ENCODE results near the gene RASEF.

RASEF gene

DNA sequence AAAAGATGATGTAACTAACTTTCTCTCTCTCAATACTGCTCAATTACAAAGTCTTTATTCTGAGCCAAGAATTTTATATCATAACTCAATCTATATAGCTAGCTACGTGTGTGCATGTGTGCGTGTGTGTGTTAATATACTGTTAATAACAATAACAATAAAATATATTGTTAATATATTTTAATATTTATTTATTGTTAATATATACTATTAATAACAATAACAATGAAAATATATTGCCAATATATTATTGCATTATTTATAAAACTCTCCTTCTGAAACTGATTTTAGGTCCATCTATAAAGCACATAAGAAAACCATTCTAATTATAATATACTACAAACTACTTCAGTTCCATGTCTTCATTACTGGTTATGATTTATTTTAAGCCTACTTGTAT is 60.6 kb downstream of the RASEF start:
- H3K4me3 ChIP-seq (ENCODE audit: control insufficient read depth, low read depth, low read length), result no peak overlapping the region
- TF ChIP-seq, protein P1, sequence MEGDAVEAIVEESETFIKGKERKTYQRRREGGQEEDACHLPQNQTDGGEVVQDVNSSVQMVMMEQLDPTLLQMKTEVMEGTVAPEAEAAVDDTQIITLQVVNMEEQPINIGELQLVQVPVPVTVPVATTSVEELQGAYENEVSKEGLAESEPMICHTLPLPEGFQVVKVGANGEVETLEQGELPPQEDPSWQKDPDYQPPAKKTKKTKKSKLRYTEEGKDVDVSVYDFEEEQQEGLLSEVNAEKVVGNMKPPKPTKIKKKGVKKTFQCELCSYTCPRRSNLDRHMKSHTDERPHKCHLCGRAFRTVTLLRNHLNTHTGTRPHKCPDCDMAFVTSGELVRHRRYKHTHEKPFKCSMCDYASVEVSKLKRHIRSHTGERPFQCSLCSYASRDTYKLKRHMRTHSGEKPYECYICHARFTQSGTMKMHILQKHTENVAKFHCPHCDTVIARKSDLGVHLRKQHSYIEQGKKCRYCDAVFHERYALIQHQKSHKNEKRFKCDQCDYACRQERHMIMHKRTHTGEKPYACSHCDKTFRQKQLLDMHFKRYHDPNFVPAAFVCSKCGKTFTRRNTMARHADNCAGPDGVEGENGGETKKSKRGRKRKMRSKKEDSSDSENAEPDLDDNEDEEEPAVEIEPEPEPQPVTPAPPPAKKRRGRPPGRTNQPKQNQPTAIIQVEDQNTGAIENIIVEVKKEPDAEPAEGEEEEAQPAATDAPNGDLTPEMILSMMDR (IDR thresholded peaks at IDR 0.05; ENCODE audit: control insufficient read depth, insufficient read depth, low read depth, low read length, missing control alignments), result no peak
- DNase-seq (ENCODE audit: low read depth), result no peak

DNA sequence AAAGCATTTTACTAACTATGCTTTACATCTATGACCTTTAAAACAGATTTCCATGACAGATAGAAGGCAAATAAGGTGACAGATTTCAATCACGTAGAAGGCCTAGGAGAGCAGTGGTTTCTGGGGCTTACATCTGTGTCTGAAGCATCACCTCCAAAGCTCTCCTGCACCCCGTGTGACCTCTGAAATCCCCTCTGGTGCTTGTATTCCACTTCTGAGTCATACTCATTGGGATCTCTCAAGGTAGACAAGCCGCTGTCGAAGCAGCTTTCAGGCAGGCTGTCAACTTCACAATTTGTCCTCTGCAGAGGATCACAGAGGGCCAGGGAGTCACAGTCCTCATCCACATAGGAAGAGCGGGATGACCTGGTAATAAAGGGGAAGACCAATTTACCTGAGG is 62.2 kb downstream of the RASEF start:
- TF ChIP-seq, protein P1 (IDR thresholded peaks at IDR 0.05; ENCODE audit: control insufficient read depth, insufficient read depth, low read depth, low read length, missing control alignments), result no peak
- H3K4me3 ChIP-seq (ENCODE audit: control insufficient read depth, low read depth, low read length), result no peak overlapping the region

DNA sequence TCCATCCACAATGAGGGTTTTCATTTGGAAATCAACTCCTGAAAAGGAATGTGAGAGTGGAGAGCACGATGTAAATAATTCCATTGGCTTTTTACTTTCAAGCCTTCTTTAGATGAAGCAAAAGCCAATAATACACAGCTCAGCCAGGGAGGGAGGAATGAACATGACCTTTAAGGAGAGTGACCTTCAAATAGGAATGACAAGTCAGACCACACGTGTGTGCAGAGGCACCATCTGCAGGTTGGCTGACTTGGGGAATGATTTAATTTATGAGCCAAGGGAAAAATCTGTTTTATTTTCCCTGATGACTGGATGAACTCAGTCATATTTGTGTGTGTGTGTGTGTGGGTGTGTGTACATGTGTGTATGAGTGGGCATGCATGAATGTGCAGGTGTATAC is 64.5 kb downstream of the RASEF start:
- TF ChIP-seq, protein P1 (IDR thresholded peaks at IDR 0.05; ENCODE audit: control insufficient read depth, insufficient read depth, low read depth, low read length, missing control alignments), result no peak
- no peak for DNase-seq (ENCODE audit: low read depth)

More for the DNA sequence above, 62.2 kb downstream of the RASEF start:
- no peak for DNase-seq (ENCODE audit: low read depth)

DNA sequence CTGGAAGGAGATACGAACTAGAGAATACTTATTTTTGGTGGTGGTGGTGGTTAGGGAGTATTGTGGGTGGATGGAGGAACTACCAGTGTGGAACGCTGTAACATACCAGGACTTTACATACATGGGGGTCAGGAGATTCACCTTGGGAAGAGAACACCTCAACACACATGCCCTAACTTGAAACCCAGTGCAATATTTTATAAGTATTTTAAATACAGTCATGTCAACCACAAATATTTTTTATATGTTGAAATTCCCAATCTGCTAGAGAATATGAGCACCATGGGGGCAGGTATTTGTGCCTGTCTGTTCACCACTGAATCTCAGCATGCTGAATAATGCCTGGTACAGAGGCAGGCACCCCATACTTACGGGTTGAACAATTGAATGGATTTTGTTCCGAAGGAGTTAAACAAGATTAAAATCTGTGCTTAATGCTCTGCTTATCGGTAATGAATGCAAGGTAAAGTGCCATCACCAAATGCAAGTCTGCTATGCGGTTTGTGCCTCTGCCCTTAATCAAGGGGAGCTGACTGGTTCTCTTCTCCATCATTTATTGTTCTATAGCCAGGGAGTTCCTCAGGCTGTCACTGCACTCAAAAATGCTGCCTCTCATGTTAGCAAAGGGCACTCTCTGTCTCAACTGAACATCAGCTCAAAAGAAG is 65.3 kb downstream of the RASEF start:
- TF ChIP-seq, protein P1 (IDR thresholded peaks at IDR 0.05; ENCODE audit: control insufficient read depth, insufficient read depth, low read depth, low read length, missing control alignments), result no peak
- H3K4me3 ChIP-seq (ENCODE audit: control insufficient read depth, low read depth, low read length), result no peak overlapping the region
- no peak for DNase-seq (ENCODE audit: low read depth)

More for the DNA sequence above, 64.5 kb downstream of the RASEF start:
- H3K4me3 ChIP-seq (ENCODE audit: control insufficient read depth, low read depth, low read length), result no peak overlapping the region

DNA sequence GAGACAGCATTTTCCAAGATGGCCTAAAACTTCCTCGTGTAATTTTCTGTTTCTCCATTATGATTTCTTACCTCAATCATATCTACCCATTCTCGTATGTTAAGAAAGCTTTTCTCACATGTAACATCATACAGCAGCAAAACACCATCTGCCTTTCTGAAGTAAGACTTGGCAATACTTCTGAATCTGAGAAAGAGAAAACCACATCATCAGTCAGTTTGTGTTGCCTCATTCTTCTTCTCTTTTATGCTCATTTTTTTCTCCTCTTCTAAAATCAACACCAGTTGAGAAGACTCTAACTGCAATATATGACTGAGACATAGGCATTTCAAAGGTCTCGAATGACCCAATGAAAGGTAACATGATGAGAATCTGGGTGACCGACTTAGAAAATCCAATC is 66.0 kb downstream of the RASEF start:
- no peak overlapping the region for H3K4me3 ChIP-seq (ENCODE audit: control insufficient read depth, low read depth, low read length)
- no peak for DNase-seq (ENCODE audit: low read depth)
- TF ChIP-seq, protein P1 (IDR thresholded peaks at IDR 0.05; ENCODE audit: control insufficient read depth, insufficient read depth, low read depth, low read length, missing control alignments), result no peak

DNA sequence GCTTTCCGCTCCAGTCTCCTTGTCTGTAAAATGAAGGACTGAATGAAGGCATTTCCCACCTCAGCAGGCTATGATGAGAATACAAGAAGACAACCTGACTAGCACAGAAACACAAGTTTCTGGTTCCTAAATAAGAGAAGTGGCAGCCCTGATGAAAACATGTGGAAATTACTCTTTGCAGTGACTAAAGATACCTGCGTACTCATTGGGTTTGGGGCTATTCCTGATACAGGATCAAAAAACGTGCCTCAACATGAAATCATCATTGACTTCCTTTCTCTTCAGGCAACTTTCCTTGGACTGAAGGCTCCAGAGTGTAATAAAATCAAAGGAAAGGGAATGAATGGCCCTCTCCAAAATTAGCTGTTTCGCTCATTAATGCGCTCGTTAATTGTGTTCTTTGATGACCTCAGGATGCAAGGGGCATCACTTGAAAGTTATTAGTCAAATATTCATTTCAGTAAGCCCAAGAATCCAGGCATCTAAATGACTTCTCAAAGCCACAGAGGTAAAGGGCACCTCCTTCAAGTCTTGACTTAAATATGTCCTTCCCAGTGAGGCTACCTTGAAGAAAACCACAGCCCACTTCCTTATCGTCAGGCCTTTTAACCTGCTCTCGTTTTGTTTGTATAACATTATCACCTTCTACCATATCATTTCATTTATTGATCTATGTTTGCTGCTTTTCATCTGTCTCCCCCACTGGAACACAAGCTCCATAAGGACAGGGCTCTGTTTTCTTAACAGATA is 68.9 kb downstream of the RASEF start:
- no peak overlapping the region for H3K4me3 ChIP-seq (ENCODE audit: control insufficient read depth, low read depth, low read length)
- no peak for DNase-seq (ENCODE audit: low read depth)
- TF ChIP-seq, protein P1 (IDR thresholded peaks at IDR 0.05; ENCODE audit: control insufficient read depth, insufficient read depth, low read depth, low read length, missing control alignments), result no peak
